GM21737 (cell line): Measurements from ENCODE around the gene BTAF1.

ENCODE experiments used
- ATAC-seq: cut with Tn5 transposase; IDR thresholded peaks from one replicate; pipeline ENCODE4 v1.9.1; 2021; ENCODE audit warnings: mild to moderate bottlenecking, moderate library complexity; ENCODE audit not compliant: unreplicated experiment

Gene BTAF1

GRCh38 chr10:92042541-92042940, 119.0 kb downstream of the BTAF1 start:
- ATAC-seq = no peak

- no peak for ATAC-seq
Measured at GRCh38 chr10:92045641-92046106, 122.1 kb downstream of the BTAF1 start.

- ATAC-seq = no peak
Measured at GRCh38 chr10:92047215-92047614, 123.6 kb downstream of the BTAF1 start.

- no peak for ATAC-seq
Measured at GRCh38 chr10:92052088-92052487, 128.5 kb downstream of the BTAF1 start.

DNA sequence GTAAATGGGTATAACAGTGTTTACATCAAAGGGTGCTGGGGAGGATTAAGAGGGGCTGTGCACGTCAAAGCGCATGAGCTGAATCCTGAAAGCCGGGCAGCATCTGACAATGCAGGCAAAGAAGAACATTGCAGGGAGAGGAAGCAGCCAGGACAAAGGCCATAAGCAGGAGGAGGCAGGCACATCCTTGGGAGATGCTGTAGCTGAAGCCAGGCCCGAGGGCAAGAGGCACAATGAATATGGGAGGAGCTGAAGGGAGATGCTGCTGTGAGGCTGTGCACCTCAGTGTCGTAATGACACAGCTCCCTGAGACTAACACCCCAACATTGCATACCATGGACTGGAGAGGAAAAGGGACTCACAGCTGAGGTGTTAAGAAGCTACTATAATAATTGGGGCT, 129.2 kb downstream of the BTAF1 start:
- no peak for ATAC-seq

GRCh38 chr10:92054807-92055206, 131.2 kb downstream of the BTAF1 start:
- ATAC-seq = no peak

DNA sequence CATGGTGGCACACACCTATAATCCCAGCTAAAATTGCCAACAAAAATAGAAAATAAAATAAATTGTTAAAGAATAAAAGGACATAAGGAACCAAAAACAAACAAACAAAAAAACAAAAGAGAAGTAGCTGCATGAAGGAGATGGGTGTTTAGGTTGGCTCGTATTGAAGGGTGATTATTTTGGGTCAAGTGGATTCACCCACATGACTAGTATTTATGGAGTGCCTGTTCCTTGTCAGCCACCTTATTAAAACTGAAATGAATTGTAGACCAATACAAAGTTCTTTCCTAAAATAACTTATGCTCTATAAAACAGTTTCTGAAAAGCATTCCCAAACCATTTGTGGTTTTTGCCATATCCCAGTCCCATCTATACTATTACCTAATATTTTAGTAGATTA, 138.7 kb downstream of the BTAF1 start:
- no peak for ATAC-seq

GRCh38 chr10:92064506-92064905, 140.9 kb downstream of the BTAF1 start:
- no peak for ATAC-seq

DNA sequence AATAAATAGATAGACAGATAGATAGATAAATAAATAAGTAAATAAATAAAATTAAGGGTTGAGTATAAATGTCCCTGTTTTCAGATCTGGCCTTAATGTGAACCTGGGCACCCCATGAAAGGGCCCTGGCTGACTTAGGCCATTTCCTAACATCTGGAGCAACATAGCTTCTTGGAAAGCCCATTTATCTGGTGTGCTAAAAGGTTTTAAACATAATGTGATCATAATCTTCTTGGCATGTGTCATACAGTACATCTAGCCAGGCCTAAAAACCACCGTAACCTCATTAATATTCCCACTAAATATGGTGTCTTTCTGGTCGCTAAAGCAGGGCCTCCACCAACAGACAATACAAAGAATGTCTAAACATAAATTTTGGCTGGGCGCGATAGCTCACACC, 142.8 kb downstream of the BTAF1 start:
- no peak for ATAC-seq

DNA sequence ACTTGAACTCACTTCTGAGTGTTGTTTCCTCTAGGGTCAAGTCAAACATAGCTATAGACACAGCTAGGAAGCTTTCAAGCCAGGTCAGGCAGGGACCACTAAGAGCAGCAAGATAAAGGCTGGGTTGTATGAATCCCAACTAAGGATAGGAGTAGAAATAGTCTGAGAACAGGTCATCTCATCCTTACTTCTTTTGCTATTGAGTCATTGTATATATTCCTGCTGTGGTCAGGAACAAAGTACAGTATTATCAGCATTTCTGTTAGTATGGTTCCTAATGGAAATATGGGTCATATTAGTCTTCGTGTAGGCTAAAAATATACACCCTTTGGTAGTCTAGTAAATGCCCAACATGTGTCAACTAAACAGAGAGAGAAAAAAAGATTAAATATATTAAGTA, 145.3 kb downstream of the BTAF1 start:
- ATAC-seq = no peak

- ATAC-seq = no peak
Measured at GRCh38 chr10:92074126-92074887, 150.7 kb downstream of the BTAF1 start.

- no peak for ATAC-seq
Measured at GRCh38 chr10:92075829-92076228, 152.3 kb downstream of the BTAF1 start.

DNA sequence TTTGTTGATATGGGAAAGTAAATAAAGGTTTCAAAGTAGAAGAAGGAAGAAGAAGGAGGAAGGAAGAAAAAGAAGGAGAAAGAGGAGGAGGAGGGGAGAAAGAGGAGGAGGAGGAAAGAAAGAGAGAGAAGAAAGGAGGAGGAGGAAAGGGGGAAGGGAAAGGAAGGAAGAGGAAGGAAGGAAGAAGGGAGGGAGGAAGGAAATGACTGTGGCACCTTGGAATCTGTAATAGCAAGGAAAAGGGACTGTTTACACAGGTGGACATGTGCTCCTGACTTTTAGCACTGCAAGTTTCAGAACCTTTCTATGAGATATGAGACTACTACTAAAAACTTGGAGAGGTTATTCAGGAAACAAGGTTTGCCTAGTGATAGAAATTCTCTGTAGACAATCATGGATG, 153.2 kb downstream of the BTAF1 start:
- ATAC-seq = no peak

DNA sequence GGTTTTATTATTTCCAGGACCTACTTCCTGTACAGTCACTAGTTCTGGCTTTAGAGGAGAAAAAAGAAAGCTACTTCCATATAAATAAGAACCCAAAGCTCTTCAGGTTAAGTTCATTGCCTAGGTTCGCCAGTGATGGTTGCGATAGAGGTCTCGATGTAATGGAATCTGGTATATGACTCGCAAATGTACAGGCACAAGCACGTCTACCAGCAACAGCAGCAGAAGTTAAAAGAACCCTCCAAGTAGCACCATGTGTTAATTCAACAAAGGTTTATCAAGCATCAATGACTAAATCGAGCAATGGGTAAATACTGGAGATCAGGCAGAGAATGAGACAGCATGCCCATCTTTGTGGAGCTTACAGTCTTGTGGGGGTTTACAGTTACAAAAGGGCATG, 155.4 kb downstream of the BTAF1 start:
- ATAC-seq = no peak
